Stimulated activated CD4-positive, alpha-beta T cell treated with anti-CD3 and anti-CD28 coated beads, Interleukin-15, amount 100 ng/mL, for 1 hour (primary cell): ENCODE measurements around the gene ZNF552.
"Not testable (repeated sequence)": the region's sequence is repeated elsewhere in the genome, so short reads cannot be mapped to it uniquely, and the experiment has no call there.

Experiments
- DNase-seq, 2 donors: peaks; one replicate each; pipeline ENCODE4 v3.0.0-alpha.2; 2020; ENCODE audit warnings: low read depth in 1 of 2, low spot score in 1 of 2

ZNF552 gene

DNA sequence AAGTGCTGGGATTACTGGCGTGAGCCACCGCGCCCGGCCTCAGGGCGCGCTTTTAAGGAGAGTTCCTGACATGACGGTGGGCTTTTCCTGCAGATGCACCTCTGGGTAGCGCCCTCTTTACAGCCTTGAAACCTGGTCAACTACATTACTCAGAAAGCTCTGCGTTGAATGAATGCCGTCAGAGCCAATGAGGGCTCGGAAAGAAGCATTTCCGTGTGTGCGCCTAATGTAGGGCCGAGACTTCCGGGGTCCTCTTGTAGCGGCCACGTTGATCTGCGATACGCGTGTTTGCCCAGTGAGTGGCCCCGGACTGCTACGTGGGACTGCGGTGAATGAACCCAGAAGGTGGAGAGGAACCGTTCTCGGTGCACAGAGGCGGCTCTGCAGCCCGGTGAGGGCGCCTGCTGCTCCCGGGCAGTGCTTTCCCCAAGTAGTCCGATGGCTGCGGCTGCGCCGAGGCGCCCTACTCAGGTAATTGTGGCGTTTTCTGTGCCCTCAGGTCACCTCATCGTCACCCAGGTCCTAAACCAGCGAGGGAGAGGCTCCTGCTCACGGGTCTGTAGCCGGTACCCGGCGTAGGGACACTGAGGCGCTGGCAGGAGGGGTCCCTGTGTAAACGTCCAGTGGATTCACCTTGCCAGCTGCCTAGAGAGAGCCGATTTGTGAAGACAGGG, 4.9 kb upstream of the ZNF552 start:
- peak; percentile 50 to 51 for DNase-seq

DNA sequence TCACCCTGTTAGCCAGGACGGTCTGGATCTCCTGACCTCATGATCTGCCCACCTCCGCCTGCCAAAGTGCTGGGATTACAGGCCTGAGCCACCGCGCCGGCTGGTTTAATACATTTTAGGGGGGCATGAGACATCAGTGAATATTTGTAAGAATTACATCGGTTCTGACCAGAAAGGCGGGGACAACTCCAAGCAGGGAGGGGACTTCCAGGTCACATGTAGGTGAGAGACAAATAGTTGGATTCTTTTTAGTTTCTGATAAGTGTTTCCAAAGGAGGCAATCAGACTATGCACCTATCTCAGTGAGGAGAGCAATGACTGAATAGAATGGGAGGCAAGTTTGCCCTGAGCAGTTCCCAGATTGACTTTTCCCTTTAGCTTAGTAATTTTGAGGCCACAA, 3.7 kb upstream of the ZNF552 start:
- DNase-seq: no peak

DNA sequence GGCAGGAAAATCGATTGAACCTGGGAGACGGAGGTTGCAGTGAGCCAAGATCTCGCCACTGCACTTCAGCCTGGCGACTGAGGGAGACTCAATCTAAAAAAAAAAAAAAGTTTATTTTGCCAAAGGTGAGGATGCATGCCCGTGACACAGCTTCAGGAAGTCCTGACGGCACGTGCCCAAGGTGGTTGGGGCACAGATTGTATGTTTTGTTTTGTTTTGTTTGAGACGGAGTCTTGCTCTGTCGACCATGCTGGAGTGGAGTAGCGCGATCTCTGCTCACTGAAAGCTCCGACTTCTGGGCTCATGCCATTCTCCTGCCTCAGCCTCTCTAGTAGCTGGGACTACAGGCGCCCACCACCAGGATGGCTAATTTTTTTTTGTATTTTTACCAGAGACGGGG, 3.3 kb upstream of the ZNF552 start:
- no peak for DNase-seq

DNA sequence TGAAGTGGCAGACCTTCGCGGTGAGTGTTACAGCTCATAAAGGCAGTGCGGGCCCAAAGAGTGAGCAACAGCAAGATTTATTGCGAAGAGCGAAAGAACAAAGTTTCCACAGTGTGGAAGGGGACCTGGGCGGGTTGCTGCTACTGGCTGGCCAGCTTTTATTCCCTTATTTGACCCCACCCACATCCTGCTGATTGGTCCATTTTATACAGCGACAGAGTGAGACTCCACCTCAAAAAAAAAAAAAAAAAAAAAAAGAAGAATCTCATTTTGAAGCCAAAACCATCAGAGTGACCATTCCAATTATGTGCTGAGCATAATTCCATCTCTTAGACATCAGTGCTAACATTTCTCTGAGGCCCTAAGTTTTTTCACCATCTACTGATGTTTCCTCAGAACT, 1.9 kb upstream of the ZNF552 start:
- DNase-seq: no peak

DNA sequence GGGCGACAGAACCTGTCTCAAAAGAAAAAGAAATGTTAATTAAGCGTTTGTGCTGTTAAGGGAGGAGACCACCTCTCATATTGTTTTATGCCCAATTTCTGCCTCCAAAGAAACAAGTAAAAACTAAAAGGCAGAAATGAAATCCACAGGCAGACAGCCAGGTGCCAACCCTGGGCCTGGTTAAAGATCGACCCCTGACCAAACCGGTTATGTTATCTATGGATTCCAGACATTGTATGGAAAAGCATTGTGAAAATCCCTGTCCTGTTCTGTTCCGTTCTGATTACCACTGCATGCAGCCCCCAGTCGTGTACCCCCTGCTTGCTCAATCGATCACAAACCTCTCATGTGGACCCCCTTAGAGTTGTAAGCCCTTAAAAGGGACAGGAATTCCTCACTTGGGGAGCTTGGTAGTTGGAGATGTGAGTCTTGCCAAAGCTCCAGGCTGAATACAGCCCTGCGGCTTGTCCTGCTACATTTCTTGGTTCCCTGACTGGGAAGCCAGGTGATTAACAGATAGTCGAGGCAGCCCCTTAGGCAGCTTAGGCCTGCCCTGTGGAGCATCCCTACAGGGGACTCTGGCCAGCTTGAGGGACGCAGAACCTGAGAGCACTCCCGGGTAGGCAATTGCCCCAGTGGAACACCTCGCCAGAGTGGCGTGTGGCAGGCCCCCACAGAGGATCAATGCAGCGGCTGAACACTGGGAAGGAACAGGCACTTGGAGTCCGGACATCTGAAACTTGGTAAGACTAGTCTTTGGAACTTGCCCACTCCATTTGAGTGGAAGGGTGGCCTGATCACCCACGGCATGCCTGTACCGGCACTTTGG, 748 bp upstream of the ZNF552 start:
- no peak for DNase-seq

DNA sequence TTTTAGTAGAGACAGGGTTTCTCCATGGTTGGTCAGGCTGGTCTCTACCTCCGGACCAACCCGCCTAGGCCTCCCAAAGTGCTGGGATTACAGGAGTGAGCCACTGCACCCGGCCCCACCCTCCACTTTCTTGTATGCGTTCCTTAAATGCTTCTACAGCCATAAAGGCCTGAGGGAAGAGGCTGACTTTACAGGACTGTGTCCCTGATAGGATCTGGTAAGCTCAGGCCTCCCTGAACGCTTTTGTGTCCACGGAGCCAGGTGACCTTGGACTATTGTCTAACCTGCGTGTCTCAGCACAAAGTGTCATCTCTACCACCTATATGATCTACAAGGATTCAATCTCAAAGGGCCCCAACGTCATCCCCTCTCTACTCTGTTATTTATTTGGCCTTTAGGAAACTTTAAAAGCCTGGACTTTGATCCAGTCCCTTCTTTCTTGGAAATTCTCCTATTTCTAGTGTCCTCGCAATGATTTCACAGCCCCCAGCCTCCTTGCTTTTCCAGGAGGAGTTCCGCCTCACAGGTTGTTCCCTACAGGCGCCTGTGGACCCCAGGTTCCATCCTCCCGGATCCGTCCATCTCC, 701 bp downstream of the ZNF552 start:
- no peak for DNase-seq

DNA sequence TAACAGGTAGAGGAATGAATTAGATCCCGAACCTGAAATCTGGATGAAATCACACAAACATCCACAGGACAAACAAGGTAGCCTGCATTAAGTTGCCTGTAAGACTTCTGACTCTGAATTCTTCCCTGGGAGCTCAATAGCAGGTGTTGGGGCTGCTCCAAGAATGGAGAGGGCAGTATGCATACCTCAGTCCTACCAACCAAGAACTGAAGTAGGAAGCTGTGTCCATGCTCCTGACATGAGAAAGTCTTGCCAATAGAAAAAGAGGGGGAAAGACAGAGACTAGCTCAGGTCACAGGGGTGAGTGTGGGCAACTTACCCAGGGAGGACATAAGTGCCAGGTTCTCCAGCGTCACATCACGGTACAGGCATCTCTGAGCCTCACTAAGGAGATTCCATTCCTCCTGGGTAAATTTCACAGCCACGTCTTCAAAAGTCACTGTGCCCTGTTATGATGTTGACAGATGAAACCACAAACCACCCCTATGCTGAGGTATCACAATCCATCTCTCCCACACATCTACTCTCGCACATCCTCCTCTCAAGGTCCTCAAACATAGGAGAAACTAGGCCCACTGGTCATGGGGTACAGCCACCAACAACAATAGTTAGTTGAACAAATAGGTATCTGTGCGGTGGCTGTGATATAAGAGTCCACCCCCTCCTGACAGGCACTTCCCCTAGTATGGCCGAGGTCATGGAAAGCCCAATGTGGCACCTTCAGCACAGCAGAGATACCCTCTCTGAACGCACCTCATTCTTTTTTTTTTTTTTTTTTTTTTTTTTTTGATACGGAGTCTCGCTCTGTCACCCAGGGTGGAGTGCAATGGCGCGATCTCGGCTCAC, 1.5 kb downstream of the ZNF552 start:
- not testable (repeated sequence) for DNase-seq

DNA sequence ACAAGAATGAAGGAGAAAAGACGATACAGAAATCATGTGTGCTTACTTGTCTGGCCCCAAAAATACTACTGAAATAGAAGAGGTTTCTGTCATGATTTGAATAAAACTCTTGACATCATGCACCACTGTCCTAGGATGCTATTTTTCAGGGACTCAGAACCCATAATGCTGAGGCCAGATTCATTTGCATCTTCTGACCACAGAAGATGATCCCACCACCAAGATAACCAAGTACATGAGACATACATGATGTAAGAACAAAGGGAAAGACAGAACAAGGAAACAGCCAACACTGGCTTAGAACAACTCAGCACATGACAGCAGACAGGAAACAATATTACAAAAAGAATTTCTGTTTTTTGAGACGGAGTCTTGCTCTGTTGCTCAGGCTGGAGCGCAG, 2.5 kb downstream of the ZNF552 start:
- no peak for DNase-seq

DNA sequence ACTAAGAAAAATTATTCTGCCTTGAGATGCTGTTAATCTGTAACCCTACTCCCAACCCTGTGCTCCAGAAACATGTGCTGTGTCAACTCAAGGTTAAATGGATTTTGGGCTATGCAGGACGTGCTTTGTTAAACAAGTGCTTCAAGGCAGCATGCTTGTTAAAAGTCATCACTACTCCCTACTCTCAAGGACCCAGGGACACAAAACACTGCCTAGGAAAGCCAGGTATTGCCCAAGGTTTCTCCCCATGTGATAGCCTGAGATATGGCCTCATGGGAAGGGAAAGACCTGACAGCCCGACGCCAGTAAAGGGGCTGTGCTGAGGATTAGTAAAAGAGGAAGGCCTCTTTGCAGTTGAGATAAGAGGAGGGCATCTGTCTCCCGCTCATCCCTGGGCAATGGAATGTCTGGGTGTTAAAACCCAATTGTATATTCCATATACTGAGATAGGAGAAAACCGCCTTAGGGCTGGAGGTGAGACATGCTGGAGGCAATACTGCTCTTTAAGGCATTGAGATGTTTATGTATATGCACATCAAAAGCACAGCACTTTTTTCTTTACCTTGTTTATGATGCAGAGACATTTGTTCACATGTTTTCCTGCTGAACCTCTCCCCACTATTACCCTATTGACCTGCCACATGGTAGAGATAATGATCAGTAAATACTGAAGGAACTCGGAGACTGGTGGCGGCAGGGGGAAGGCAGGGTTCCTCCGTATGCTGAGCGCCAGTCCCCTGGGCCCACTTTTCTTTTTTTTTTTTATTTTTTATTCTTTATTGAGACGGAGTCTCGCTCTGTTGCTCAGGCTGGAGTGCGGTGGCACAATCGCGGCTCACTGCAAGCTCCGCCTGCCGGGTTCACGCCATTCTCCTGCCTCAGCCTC, 4.1 kb downstream of the ZNF552 start:
- not testable (repeated sequence) for DNase-seq

DNA sequence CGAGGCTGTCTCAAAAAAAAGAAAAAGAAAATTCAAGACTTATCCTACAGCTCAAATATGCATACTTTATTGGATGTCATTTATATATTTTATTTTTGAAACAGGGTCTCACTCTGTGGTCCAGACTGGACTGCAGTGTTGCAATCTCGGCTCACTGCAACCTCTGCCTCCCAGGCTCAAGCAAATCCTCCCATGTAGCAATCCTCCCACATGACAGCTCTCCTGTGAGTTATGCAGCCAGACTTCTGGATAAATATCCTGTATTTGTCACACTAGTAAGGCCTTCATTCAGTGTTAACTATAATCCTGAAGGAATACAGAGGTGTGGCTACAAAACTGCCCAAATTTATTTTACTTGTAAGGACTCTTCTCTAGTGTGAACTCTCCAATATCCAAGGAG, 7.2 kb downstream of the ZNF552 start:
- DNase-seq: no peak

DNA sequence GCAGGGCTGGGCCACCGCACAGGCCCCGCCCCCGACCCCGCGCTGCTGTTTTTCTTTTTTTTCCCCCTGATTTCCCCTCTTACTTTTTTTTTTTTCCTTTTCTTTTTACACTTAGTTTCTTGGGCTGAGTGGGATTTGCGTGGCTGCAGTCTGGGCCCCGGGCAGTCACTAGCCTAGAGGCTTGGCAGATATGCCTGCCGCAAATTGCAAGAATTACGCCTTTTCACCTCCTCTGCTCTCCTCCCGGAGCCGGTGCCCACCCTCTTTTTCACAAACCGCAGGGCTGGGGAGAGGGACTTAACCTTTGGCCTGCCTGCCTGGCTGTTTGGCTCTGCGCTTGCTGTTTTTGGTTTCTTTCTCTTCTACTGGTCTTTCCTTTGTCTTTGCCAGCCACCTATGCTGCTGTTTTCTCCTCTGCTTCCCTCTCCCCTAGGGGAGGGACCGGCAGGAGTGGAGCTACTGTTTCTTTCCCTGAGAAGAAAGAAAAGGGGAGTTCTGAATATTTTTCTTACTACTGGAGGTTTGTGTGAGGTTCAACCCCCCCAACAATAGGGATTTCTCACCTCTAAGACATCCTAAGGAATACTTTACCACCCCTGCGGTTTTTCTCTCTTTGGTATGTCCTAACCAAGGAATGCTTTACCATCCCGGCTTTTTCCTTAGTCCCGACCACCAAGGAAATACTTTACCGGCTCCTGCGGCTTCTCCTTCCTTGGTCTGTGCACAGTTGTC, 11.0 kb downstream of the ZNF552 start:
- no peak for DNase-seq

DNA sequence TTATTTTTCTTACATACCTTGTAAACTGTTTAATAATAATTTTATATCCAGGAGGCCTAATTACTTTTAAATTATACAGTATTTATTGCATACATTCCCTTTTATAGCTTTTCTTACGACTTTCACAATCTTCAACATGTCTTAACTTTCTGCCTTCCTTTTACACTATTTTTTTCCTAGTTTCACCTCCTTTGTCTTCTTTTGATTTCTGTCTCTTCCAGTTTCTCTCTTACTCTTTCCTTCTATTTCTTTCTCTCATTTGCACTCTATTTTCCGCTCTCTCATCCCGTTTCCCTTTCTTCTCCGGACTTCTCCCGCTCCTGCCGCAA, 11.5 kb downstream of the ZNF552 start:
- no peak for DNase-seq

DNA sequence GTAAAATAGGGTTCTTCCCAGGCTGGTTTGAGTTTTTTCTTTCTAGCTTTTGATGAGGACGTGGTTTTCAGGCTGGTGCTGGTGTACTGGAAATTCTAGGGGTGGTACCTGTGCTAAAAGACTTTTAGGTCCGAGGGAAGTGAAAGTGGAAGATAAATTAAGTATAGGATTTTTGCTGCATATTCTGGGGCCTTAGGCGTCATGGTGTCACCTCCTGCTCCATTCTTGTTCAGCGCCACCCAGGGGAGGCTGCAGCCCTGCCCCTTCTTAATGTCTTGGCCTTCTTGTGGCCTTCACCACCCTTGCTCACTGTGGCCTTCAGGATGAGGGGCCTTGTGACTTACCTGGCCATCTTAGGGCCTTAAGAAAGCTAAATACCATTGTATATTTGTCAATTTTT, 12.4 kb downstream of the ZNF552 start:
- no peak for DNase-seq

DNA sequence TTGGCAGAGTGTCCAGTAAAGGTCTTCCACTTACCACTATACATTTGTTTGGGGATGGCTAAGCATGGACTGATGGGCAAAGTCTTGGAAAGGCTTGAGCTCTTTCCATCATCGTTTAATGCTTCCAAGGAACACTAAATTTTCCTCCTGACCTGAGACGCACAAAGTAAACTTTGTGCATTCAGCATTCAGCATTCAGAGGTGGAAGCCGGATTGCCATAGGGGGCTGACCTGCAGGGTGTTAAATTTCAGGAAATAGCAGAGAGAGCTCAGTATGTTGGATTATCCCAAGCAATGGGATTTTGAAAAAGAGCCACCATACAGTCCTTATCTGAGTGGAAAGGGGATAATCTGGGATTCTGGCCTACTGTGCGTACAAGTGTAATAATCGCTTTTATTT, 14.0 kb downstream of the ZNF552 start:
- no peak for DNase-seq

DNA sequence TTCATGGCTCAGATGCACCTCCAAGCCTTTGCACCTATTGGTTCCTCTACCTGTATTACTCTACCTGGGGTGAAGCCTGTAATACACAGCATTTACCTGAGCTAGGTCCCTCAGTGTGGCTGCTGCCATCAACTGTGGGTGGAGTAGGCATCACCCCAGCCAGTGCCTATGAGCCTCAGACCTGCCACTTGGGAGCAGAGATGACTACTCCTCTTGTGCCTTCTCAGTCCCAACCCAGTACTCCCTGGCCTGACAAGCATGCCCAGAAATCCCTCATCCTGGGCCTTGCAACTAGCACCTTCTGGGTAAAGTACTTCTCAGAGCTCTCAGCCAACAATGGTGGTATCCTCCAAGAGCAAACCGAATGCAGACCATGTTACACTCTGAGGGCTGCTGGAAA, 18.1 kb downstream of the ZNF552 start:
- DNase-seq: not testable (repeated sequence)

DNA sequence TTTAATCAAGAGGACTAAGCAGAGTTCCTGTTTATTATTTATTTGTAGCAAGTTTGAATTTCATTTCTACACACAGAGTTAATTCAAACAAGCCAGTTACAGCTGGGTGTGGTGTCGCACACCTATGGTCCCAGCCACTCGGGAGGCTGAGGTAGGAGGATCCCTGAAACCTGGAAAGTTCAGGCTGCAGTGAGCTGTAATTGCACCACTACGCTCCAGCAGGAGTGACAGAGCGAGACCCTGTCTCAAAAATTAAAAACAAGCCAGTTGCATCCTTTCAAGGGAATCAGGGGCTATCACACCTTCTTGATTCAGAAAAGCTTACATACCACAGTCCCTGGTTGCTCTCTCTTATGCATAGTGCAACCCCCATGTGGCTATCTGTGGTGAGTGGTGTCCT, 25.4 kb downstream of the ZNF552 start:
- no peak for DNase-seq

DNA sequence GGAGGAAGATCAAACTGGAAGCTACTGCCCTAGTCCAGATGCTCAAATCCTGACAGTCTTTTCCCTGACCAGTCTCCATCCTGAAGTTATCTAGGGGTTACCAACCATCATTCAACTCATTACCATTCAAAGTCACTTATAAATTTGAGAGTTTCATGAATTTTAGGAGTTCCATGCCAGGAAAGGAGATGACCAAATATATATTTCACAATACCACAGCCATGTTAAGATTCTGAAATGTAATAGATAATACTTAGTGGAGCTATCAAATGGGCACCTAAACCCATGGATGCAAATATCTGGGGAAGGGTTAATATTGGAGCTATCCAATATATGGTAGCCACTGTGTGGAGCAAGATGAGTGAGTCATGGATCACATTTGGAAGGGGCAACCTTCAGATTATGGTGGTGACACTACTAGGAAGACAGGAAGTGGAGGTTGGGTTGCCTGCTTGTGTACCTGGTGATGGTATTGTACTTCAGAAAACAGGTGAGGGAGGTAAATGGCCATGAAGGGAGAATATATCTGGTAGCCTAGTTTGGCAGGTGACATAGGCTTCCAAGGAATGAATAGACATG, 26.5 kb downstream of the ZNF552 start:
- no peak for DNase-seq

DNA sequence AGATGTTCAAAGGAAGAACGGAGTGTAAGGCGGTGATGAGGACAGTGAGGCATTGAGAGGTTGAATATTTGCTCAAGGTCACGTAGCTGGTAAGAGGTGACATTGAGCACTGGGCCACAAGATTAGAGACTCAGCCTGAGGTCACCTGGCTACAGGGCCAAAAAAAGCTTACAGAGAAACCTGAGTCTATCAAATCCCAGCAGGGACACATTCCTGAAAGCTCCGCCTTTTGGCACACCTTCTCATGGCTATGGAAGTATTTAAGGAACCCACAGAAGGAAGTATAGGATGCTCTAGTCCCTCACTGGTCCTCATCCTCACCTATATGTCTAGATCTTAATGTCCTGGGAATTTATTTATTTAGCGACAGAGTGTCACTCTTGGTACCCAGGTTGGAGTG, 27.8 kb downstream of the ZNF552 start:
- no peak for DNase-seq

DNA sequence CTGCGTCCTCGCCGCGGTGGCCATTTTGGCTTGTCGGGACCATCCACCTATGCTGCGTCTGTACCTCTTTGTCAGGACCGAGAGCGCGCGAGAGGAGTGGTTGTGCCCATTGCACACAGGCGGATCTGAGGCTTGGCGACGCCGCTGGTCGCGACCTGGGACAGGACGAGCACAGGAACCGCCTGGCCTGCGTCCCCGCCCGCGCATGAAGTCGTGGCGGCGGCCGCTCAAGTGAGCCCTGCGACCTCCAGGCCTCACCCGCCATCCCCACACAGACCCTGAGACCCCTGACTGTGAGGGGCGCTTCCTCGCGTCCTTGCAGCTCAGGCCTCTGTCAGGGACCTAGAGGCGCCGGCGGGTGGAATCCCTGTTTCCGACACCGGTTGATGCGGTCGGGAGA, 28.4 kb downstream of the ZNF552 start:
- no peak for DNase-seq
